GM19395 (cell line): Measurements from ENCODE around the gene IDS.
A peak's percentile ranks its signal among the peaks of the same experiment; 100 is the strongest.
"Not testable (repeated sequence)": the region's sequence is repeated elsewhere in the genome, so short reads cannot be mapped to it uniquely, and the experiment has no call there.

Experiments used
- ATAC-seq: cut with Tn5 transposase; IDR thresholded peaks from one replicate; pipeline ENCODE4 v1.9.1; 2021; ENCODE audit warnings: mild to moderate bottlenecking, moderate library complexity; ENCODE audit not compliant: unreplicated experiment

IDS gene, protein sequence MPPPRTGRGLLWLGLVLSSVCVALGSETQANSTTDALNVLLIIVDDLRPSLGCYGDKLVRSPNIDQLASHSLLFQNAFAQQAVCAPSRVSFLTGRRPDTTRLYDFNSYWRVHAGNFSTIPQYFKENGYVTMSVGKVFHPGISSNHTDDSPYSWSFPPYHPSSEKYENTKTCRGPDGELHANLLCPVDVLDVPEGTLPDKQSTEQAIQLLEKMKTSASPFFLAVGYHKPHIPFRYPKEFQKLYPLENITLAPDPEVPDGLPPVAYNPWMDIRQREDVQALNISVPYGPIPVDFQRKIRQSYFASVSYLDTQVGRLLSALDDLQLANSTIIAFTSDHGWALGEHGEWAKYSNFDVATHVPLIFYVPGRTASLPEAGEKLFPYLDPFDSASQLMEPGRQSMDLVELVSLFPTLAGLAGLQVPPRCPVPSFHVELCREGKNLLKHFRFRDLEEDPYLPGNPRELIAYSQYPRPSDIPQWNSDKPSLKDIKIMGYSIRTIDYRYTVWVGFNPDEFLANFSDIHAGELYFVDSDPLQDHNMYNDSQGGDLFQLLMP

DNA sequence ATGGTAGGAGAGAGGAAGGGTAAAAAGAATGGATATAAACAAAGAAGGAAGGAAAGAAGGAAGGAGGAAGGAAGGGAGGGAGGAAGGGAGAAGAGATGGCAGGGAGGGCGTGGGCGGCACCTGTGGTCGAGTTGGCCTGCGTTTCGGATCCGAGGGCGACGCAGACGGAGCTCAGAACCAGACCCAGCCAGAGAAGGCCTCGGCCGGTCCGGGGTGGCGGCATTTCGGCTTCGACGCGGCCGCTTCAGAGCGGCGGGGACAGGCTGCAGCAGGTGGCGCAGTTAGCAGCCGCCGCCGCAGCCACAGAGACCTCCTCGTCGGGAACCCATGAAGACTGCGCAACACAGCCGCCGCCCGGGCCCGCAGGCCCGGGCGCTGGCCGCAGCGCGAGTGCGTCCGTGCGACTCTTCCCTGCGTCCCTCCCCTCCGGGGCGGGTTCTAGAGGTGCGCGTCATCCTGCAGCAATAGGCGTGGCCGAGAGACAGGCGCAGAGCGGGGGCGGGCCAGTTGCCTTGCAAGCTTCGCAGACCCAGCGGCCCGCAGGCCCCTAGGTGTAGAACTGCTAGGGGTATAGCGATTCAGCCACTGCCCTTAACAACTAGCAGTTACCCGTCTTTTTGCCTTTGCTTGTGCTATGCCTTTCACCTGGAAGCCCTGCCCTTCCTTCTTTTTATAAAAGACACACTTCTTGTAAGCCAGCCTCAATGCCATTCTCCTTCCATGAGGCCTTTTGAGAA, at the start of gene IDS:
IDS (minus strand) TSS at position 392 of the 737 bp plus-strand sequence; CDS start at position 223, 169 bp downstream.
- peak; percentile 68 for ATAC-seq

- not testable (repeated sequence) for ATAC-seq
Observed at GRCh38 chrX:149551939-149552248, 46.8 kb upstream of the IDS start.

- ATAC-seq: not testable (repeated sequence)
Observed at GRCh38 chrX:149551245-149551938, 46.3 kb upstream of the IDS start.

GRCh38 chrX:149550454-149550853, 45.3 kb upstream of the IDS start:
- ATAC-seq: not testable (repeated sequence)

DNA sequence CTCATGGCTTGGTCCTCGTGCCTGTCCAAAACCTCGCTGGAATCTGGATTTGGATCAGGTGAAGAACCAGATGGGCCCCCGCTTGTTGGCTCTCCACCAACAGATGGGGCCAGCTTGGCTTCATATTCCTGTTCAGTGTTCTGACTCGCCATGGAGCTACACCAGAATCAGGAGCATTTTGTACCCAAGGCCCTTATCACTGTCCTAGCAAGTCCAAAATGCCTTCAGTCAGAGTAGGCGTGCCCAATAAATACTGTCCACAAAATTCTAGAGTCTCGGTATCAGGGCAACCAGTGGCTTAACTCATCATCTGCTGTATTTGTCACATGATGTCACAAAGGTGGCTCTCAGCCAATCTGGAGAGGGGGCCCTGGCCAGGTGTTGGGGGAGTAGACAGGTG, 44.6 kb upstream of the IDS start, which contains the start of gene HSFX3:
HSFX3 (minus strand) TSS at position 224 of the 400 bp plus-strand sequence; CDS start at position 152, 72 bp downstream.
- not testable (repeated sequence) for ATAC-seq

DNA sequence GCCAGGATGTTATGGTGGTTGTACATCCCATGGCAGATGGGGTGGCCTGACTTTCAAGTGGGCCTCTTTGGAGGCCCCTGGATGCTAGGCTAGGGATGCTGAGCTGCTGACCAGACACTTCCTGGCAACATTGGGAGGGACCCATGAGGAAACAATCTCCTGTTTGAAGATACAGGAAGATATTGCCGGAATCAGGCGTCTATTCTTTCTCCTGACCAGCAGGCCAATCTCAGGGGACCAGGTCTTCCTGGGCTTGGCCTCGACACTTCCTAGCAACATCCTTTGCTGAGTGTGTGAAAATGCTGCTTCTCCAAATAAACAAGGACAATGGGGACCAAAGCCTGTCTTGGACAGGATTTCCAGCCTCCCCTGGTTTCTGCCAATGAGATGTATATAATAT, 42.7 kb upstream of the IDS start:
- not testable (repeated sequence) for ATAC-seq

DNA sequence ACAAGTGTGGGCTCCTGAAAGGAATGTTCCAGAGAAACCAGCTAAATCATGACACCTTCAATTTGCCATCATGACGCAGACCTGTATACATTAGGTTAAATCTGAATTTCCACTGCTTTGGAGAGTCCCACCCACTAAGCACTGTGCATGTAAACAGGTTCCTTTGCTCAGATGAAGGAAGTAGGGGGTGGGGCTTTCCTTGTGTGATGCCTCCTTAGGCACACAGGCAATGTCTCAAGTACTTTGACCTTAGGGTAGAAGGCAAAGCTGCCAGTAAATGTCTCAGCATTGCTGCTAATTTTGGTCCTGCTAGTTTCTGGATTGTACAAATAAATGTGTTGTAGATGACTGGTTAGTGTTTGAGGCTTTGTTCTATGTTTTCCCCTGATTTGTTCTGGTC, 41.9 kb upstream of the IDS start:
- not testable (repeated sequence) for ATAC-seq

- peak; percentile 55 for ATAC-seq
Observed at GRCh38 chrX:149545545-149546543, 40.7 kb upstream of the IDS start.

DNA sequence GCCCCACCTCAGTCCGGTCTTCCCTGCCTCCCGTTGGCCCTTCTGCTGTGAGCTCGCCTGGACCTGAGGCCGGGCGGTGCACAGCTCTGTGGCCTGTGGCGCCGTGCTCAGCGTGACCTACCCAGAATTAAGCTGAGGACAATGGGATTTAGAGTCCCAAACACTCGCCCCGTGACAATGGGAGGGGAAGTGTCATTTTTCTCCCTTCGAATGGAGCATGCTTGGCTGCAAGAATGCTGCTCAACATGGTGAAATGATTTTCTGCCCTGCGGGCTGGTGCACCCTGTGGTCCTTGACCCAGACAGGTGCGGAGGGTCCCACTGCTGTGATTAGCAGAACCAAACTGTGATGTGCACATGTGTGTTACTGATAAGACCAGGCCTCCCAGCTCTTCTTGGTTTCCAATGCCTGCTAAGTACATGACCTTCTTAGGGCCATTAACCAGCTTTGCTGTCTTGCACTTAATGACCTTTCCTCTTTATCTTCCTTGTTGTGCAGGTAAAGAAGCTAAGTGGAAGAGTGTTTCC, 36.5 kb upstream of the IDS start:
- no peak for ATAC-seq

- ATAC-seq: peak; percentile 85
Observed at GRCh38 chrX:149540621-149541520, 35.8 kb upstream of the IDS start, which contains the start of gene EOLA1. TSS of gene EOLA1 (plus strand) at chrX:149541012. CDS start at chrX:149545631, 4,619 bp downstream.

- ATAC-seq: peak; percentile 1
Observed at GRCh38 chrX:149540131-149540620, 35.1 kb upstream of the IDS start.

DNA sequence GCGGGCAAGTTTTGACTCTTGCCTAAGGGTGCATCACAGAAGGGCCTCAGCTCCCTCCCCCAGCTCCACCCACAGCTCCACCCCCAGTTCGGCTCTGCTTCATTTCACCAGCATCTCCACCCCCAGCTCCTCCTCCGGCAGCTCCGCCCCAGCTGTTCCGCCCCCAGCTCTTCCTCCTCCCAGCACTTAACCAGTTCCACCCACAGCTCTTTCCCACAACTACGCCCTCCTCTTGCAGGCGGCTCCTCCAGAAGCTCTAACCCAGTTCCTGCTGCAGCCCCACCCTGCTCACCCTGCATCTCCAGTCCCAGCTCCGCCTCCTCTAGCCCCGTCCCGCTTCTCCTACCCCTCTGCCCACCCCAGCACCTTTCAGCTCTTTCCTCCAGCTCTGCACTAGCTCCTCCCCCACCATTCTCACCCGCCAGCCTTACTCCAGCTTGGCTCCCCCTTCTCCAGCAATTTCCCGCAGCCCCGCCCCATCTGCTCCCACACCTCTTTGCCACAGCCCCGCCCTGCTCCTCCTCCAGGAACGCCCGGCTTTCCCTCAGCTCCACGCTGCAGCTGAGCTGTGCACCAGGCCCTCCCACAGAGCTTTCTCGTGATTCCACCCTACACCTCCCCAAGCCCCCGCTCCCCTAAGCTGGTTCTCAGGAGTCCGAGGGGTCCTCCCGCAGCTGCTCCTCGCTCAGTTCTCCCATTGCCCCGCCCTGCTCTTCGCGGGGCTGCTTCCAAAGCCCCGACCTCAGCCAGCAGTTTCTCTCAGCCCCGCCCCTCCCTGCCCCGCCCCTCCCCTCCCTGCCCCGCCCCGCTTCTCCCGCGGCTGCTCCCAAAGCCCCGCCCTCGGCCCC, 34.4 kb upstream of the IDS start:
- peak; percentile 48 for ATAC-seq

- not testable (repeated sequence) for ATAC-seq
Observed at GRCh38 chrX:149537474-149537873, 32.4 kb upstream of the IDS start.

DNA sequence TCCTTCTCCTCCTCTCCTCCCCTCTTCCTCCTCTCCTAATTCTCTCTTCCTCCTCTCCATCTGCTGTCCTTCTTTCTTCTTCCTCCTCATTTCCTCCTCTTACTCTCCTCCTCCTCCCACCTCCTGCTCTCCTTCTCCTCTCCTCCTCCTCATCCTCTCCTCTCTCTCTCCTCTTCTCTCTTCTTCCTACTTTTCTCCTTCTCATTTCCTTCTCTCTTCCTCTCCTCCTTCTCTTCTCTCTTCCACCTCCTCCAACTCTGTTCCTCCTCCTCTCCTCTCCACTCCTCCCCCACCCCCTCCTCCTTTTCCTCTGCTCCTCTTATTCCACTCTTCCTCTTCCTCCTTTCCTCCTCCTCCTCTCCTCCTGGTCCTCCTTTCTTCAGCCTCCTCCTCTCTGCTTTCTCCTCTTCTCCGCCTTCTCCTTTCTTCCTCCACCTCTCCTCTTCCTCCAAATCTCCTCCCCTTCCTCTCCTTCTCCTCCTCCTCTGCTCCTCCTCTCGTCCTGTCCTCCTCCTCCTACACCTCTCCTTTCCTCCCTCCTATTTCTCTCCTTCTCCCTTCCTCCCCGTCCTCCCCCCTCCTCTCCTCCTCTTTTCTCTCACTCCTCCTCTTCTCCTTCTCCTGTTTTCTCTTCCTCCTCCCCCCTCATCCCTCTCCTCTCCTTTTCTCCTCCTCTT, 30.0 kb upstream of the IDS start:
- not testable (repeated sequence) for ATAC-seq

DNA sequence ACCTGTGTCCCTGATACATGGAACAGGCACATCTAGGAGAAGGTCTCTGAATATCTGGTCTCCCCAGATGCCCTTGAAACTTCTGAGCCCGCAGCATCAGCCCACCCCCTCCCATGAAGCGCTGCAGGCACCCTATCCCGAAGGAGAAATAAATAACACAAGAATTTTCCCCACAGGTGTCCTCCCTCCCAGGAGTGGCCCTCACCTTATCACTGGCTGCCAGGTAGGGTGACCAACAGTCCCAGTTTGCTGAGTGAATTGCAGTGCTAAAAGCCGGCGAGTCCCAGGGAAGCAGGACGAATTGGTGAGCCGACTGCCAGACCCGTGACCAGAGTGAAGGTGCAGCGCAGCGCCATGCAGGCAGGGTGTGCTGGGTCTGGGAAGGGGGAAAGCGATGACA, 28.9 kb upstream of the IDS start:
- ATAC-seq: not testable (repeated sequence)

DNA sequence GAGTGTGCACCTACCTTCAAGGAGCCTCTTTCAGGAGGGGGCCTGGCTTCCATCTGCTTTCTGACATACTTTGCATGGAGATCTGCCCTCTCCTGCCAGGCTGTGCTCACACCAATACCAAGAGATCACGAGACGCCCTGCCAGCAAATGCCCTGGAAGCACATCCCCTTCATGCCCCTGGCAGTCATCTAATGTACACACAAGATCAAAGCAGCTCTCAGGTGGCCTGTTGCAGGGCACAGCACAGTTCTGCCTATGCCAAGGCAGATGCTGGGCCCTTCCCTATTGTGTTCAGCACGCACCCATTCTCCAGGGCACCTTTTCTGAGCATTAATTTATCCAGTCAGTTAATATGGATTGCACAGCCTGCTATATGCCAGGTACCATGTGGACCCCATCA, 27.8 kb upstream of the IDS start:
- ATAC-seq: not testable (repeated sequence)

DNA sequence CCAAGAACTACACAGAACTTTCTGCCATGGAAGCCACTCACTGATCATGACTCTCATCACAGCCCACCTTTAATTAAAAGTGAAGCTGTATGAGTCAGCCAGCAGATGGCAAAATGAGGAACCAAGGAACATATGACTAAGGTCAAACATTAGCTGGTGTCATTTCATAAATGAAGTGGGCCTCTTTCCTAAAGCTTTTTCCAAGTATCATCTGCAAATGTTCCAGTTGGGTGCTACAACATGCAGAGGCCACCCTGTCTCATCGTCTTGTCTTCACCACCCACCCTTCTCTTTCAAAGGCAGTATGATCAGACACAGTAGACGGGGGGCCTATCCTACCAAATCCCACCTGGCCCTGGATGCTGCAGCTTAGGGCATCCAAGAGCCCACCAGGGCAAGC, 26.5 kb upstream of the IDS start:
- ATAC-seq: peak; percentile 84
